ENCODE results near the gene MRPS16.
"Not testable (repeated sequence)": the region's sequence is repeated elsewhere in the genome, so short reads cannot be mapped to it uniquely, and the experiment has no call there.

MRPS16 gene

GRCh38 chr10:73252445-73253224 is at the start of gene MRPS16:
MRPS16 (minus strand) TSS chr10:73252644; CDS start chr10:73252482, 162 bp downstream.
- H3K36me3 ChIP-seq (ENCODE audit: insufficient read depth, low read length), result peaks cover 14% of the 10 kb centered on the region
- H3K4me3 ChIP-seq (ENCODE audit: low read length), result peak within 1 kb of the TSS; percentile 91
- peak within 1 kb of the TSS; percentile 39 for H2AFZ ChIP-seq (ENCODE audit: low read depth, low read length)
- no peaks in the 10 kb centered on the region for H3K9me3 ChIP-seq (ENCODE audit: low read length)
- H3K27me3 ChIP-seq (ENCODE audit: insufficient read depth, low read length), result no peaks in the 10 kb centered on the region
- H3K4me1 ChIP-seq (ENCODE audit: insufficient read depth, low read length), result peaks cover 25% of the 10 kb centered on the region

DNA sequence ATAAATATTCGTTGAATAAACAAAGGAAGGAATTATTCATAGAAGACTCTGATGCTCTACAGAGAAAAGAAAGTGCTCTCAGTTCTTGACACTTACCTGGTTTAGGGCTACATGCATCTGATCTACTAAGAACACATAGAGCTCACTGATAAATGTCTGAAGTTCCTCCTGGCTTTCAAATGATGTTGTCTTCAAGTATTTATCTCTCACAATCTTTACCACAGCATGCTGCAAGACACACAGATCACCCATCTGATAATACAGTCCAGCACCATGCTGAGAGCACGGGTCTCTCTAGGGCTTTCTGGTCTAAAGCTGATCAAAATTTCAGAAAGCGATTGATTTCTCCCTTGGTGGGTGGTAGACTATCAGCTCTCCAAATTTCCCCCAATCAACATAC is 44.5 kb upstream of the MRPS16 start:
- Histone ChIP-seq H3K27me3 (ENCODE audit: insufficient read depth, low read length) (no peaks in the 10 kb centered on the region), H3K36me3 (ENCODE audit: insufficient read depth, low read length) (no peaks in the 10 kb centered on the region), H2AFZ (ENCODE audit: low read depth, low read length) (no peak overlapping the region), H3K4me1 (ENCODE audit: insufficient read depth, low read length) (no peaks in the 10 kb centered on the region), H3K4me3 (ENCODE audit: low read length) (no peak overlapping the region), H3K9me3 (ENCODE audit: low read length) (peaks cover 3% of the 10 kb centered on the region)

DNA sequence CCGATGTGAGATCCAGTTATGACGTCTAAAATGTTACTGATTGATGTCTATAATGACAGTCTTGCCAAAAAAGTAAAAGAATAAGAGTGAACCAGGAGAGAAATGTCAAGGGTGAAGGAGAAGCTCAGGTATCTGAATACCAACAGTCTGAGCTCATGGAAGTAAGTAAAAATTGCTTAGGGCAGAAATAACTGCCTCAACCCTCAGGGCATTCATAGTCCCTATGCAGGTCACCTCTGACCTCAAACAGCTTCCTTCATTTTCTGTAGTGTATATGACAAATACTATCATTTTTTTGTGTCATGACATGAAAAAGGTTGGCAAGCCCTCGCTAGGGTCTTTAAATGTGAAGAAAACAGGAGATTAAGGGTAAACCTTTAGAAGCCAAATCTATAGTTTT is 41.0 kb upstream of the MRPS16 start:
- H2AFZ ChIP-seq (ENCODE audit: low read depth, low read length), result no peak overlapping the region
- no peak overlapping the region for H3K4me3 ChIP-seq (ENCODE audit: low read length)
- H3K4me1 ChIP-seq (ENCODE audit: insufficient read depth, low read length), result no peaks in the 10 kb centered on the region

DNA sequence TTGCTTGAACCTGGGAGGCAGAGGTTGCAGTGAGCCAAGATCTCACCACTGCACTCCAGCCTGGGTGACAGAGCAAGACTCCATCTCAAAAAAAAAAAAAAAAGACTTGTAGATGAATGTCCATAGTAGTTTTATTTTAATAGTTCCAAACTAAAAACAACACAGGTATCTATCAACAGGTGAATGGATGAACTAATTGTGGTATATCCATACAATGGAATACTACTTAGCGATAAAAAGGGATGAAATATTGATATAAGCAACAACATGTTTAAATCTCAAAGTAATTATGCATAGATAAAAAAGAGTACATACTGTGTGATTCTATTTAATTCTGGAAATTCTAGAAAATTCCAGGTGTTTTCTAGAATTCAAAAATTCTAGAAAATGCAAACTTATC is 37.5 kb upstream of the MRPS16 start:
- Histone ChIP-seq H3K27me3 (ENCODE audit: insufficient read depth, low read length) (no peaks in the 10 kb centered on the region), H3K4me3 (ENCODE audit: low read length) (no peak overlapping the region), H3K4me1 (ENCODE audit: insufficient read depth, low read length) (no peaks in the 10 kb centered on the region), H2AFZ (ENCODE audit: low read depth, low read length) (no peak overlapping the region), H3K9me3 (ENCODE audit: low read length) (no peaks in the 10 kb centered on the region), H3K36me3 (ENCODE audit: insufficient read depth, low read length) (no peaks in the 10 kb centered on the region)

More for the DNA sequence above, 41.0 kb upstream of the MRPS16 start:
- Histone ChIP-seq H3K9me3 (ENCODE audit: low read length) (no peaks in the 10 kb centered on the region), H3K36me3 (ENCODE audit: insufficient read depth, low read length) (no peaks in the 10 kb centered on the region), H3K27me3 (ENCODE audit: insufficient read depth, low read length) (no peaks in the 10 kb centered on the region)

DNA sequence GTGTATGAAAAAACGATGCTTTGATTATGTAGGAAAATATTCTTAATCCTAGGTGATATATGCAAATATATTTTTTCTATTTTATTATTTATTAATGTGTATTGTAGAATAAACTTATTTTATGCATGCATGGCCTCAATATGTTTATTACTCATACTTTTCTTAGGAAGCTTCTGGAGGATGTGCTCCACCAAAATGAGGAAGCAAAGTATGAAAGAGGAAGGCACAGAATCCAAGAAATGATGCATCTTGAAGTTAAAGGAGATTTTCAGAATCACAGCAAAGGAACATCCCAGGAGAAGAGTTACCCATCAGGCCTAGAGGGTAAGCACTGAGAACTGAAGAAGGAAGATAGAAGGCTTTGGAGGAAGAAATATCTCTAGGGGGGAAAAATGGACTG is 35.0 kb upstream of the MRPS16 start:
- Histone ChIP-seq H3K36me3 (ENCODE audit: insufficient read depth, low read length) (no peaks in the 10 kb centered on the region), H2AFZ (ENCODE audit: low read depth, low read length) (no peak overlapping the region), H3K4me1 (ENCODE audit: insufficient read depth, low read length) (no peaks in the 10 kb centered on the region), H3K9me3 (ENCODE audit: low read length) (no peaks in the 10 kb centered on the region), H3K4me3 (ENCODE audit: low read length) (no peak overlapping the region), H3K27me3 (ENCODE audit: insufficient read depth, low read length) (no peaks in the 10 kb centered on the region)

- Histone ChIP-seq H3K4me3 (ENCODE audit: low read length) (no peak overlapping the region), H3K36me3 (ENCODE audit: insufficient read depth, low read length) (no peaks in the 10 kb centered on the region), H2AFZ (ENCODE audit: low read depth, low read length) (no peak overlapping the region), H3K9me3 (ENCODE audit: low read length) (no peaks in the 10 kb centered on the region), H3K4me1 (ENCODE audit: insufficient read depth, low read length) (no peaks in the 10 kb centered on the region), H3K27me3 (ENCODE audit: insufficient read depth, low read length) (peaks cover 2% of the 10 kb centered on the region)
Observed at GRCh38 chr10:73281097-73281496, 28.7 kb upstream of the MRPS16 start.

DNA sequence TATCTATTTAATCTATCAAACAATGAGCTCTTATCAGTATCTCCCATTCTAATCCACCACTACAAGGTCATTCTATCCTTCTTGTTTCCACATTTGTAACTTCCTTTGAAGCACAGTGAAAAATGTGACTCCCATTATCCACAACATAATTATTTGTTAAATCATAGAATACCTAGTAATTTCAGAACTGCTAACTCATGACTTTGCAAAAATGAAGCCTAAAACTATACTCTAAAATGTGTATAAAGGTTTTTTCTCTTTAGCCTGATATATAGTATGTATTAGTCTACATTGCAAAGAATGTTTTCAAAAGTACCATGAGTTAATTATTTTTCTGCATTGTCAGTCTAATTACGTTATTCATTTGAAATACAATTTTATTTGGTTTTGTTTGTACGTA is 12.0 kb upstream of the MRPS16 start:
- no peaks in the 10 kb centered on the region for H3K36me3 ChIP-seq (ENCODE audit: insufficient read depth, low read length)
- H2AFZ ChIP-seq (ENCODE audit: low read depth, low read length), result no peak overlapping the region
- no peaks in the 10 kb centered on the region for H3K4me1 ChIP-seq (ENCODE audit: insufficient read depth, low read length)
- peaks cover 2% of the 10 kb centered on the region for H3K9me3 ChIP-seq (ENCODE audit: low read length)
- H3K27me3 ChIP-seq (ENCODE audit: insufficient read depth, low read length), result no peaks in the 10 kb centered on the region
- no peak overlapping the region for H3K4me3 ChIP-seq (ENCODE audit: low read length)

DNA sequence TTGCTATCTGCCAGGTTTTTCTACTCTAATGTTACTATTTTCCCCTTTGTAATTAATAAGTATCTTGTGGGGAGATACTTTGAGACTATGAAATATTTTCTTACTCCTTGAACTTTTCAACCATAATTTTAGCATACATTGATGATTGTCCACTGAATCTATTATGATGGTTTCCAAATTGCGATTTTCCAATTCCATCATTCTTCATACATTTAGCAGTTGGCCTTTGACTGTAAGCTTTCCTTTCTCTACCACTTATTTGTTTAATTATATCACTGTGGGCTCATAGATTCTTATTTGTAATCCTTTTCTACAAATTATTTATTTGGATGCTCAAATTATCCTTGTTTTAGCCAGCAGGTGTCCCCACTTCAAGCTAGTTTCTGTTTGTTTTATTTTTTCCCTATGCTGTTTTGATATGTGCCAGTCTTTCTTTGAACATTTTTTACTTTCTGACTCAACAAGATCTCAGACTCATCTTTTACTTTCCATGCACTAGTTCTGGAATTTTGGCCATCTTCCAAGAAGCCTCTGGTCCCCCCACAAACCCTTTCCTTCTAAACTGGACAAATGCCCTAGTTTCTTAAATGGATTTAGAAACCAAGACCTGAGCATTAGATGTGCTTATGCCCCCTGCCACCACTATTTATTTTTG is 11.4 kb upstream of the MRPS16 start:
- H3K36me3 ChIP-seq (ENCODE audit: insufficient read depth, low read length), result no peaks in the 10 kb centered on the region
- H2AFZ ChIP-seq (ENCODE audit: low read depth, low read length), result no peak overlapping the region
- peaks cover 2% of the 10 kb centered on the region for H3K9me3 ChIP-seq (ENCODE audit: low read length)
- no peak overlapping the region for H3K4me3 ChIP-seq (ENCODE audit: low read length)
- H3K4me1 ChIP-seq (ENCODE audit: insufficient read depth, low read length), result no peaks in the 10 kb centered on the region
- no peaks in the 10 kb centered on the region for H3K27me3 ChIP-seq (ENCODE audit: insufficient read depth, low read length)

DNA sequence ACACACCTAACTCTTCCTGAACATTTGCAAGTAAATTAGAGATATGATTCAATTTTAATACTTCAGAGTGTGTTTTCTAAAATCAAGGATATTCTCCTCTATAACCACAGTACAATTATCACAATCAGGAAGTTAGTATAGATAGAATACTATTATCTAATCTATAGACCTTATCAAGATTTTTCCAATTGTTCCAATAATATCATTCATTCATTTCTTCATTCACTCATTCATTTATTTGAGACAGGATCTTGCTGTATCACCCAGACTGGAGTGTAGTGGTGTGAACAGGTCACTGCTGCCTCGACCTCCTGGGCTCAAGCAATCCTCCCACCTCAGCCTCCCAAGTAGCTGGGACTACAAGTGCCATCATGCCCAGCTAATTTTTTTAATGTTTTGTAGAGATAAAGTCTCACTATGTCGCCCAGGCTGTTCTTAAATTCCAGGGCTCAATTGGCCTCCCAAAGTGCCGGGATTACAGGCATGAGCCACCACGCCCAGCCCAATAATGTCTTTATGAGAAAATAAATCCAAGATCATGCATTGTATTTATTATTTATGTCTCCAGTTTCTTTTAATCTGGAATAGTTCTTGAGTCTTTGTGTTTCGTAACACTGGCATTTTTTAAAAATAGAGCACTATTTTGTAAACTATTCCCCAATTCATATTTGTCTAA is 10.6 kb upstream of the MRPS16 start:
- no peaks in the 10 kb centered on the region for H3K4me1 ChIP-seq (ENCODE audit: insufficient read depth, low read length)
- H3K4me3 ChIP-seq (ENCODE audit: low read length), result no peak overlapping the region
- H3K36me3 ChIP-seq (ENCODE audit: insufficient read depth, low read length), result no peaks in the 10 kb centered on the region
- no peaks in the 10 kb centered on the region for H3K27me3 ChIP-seq (ENCODE audit: insufficient read depth, low read length)
- no peak overlapping the region for H2AFZ ChIP-seq (ENCODE audit: low read depth, low read length)
- peaks cover 2% of the 10 kb centered on the region for H3K9me3 ChIP-seq (ENCODE audit: low read length)

DNA sequence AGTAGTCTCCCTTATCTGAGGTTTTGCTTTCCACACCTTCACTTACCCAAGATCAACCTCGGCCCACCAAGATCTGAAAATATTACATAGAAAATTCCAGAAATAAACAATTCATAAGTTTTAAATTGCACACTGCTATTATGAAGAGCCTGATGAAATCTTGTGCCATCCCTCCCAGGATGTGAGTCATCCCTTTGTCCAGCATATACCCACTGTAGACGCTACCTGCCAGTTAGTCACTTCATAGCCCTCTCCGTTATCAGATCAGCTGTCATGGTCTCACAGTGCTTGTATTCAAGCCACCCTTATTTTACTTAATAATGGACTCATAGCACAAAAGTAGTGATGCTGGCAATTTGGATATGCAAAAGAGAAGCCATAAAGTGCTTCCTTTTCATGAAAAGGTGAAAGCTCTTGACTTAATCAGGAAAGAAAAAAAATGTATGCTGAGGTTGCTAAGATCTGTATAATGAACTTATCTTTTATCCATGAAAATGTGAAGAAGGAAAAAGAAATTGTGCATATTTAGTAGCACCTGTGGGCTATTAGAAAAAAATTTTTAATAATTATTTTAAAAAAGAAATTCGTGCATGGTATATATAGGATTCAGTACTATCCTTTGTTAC is 9.8 kb upstream of the MRPS16 start:
- H3K36me3 ChIP-seq (ENCODE audit: insufficient read depth, low read length), result no peaks in the 10 kb centered on the region
- peaks cover 2% of the 10 kb centered on the region for H3K9me3 ChIP-seq (ENCODE audit: low read length)
- no peaks in the 10 kb centered on the region for H3K27me3 ChIP-seq (ENCODE audit: insufficient read depth, low read length)
- H2AFZ ChIP-seq (ENCODE audit: low read depth, low read length), result no peak overlapping the region
- H3K4me1 ChIP-seq (ENCODE audit: insufficient read depth, low read length), result no peaks in the 10 kb centered on the region
- no peak overlapping the region for H3K4me3 ChIP-seq (ENCODE audit: low read length)

DNA sequence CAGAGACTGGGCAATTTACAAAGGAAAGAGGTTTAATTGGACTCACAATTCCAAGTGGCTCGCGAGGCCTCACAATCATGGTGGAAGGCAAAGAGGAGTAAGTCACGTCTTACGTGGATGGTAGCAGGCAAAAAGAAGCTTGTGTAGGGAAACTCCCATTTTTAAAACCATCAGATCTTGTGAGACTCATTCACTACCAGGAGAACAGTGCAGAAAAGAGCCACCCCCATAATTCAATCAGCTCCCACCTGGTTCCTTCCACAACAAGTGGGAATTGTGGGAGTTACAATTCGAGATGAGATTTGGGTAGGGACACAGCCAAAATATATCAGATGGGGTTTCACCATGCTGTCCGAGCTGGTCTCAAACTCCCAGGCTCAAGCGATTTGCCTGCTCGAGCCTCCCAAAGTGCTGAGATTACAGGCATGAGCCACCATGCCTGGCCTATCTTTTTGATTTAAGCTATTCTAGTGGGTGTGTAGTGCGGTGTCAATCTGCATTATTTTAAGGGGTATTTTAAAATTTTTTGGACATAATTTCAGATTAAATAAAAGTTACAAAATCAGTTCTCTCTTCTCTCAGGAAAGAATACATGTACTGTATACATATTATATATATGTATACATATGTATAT is 9.0 kb upstream of the MRPS16 start:
- no peaks in the 10 kb centered on the region for H3K27me3 ChIP-seq (ENCODE audit: insufficient read depth, low read length)
- no peak overlapping the region for H2AFZ ChIP-seq (ENCODE audit: low read depth, low read length)

GRCh38 chr10:73258612-73259011 is 6.2 kb upstream of the MRPS16 start:
- H3K27me3 ChIP-seq (ENCODE audit: insufficient read depth, low read length); H3K36me3 ChIP-seq (ENCODE audit: insufficient read depth, low read length); H2AFZ ChIP-seq (ENCODE audit: low read depth, low read length); H3K4me1 ChIP-seq (ENCODE audit: insufficient read depth, low read length); H3K9me3 ChIP-seq (ENCODE audit: low read length); H3K4me3 ChIP-seq (ENCODE audit: low read length): not testable (repeated sequence)

More for the DNA sequence above, 9.0 kb upstream of the MRPS16 start:
- no peak overlapping the region for H3K4me3 ChIP-seq (ENCODE audit: low read length)
- H3K9me3 ChIP-seq (ENCODE audit: low read length), result peaks cover 2% of the 10 kb centered on the region
- no peaks in the 10 kb centered on the region for H3K36me3 ChIP-seq (ENCODE audit: insufficient read depth, low read length)
- no peaks in the 10 kb centered on the region for H3K4me1 ChIP-seq (ENCODE audit: insufficient read depth, low read length)

DNA sequence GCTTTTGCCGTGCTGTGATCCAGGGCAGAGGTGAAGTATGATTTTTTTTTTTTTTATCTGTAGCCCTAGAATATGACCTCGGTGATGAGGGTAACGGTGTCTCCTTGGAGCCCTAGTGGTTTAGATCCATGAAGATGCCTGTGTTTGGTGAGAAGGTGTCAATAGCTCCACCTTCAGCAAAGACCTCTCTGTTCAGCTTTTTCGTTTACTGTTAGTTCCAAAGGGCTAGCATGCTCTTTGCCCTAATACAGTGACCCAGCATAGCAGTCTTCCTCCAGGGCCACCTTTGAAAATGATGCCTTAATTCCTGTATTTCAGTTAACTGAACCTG is 746 bp upstream of the MRPS16 start:
- H3K4me1 ChIP-seq (ENCODE audit: insufficient read depth, low read length), result peaks cover 22% of the 10 kb centered on the region
- peak overlapping the region; percentile 39 for H2AFZ ChIP-seq (ENCODE audit: low read depth, low read length)
- H3K36me3 ChIP-seq (ENCODE audit: insufficient read depth, low read length), result peaks cover 14% of the 10 kb centered on the region
- H3K27me3 ChIP-seq (ENCODE audit: insufficient read depth, low read length), result no peaks in the 10 kb centered on the region
- peak overlapping the region; percentile 91 for H3K4me3 ChIP-seq (ENCODE audit: low read length)
- no peaks in the 10 kb centered on the region for H3K9me3 ChIP-seq (ENCODE audit: low read length)
